Peyer's patch (tissue), 4 donors: Measurements from ENCODE around the gene TFCP2. TPM values are rescaled to one million over a fixed set of nuclear protein-coding genes. Genes with fewer than 3 reads are reported as not detected.

Experiments used
- DNase-seq, 3 donors: peaks; one replicate each; pipeline ENCODE4 v3.0.0-alpha.2; 2017 to 2019
- H3K27ac ChIP-seq, 4 donors: fragments of 200-600 bp; sonication (generic); one replicate each; pipeline ENCODE4 v1.5.1; 2016 to 2019
- H3K27me3 ChIP-seq, 2 donors: fragments of 200-600 bp; sonication (generic); one replicate each; pipeline ENCODE4 v1.5.1; 2019
- H3K36me3 ChIP-seq, 3 donors: fragments of 200-600 bp; sonication (generic); one replicate each; pipeline ENCODE4 v1.5.1; 2016 to 2019
- H3K4me1 ChIP-seq, 4 donors: fragments of 200-600 bp; sonication (generic); one replicate each; pipeline ENCODE4 v1.5.1; 2016 to 2019
- H3K4me3 ChIP-seq, 4 donors: fragments of 200-600 bp; sonication (generic); 1 replicate in 3 of 4; 2 replicates in 1 of 4; pipeline ENCODE4 v1.5.1; 2016 to 2019; ENCODE audit warnings: mild to moderate bottlenecking in 1 of 4
- H3K9me3 ChIP-seq, 4 donors: fragments of 200-600 bp; sonication (generic); one replicate each; pipeline ENCODE4 v1.5.1; 2016 to 2019; ENCODE audit warnings: mild to moderate bottlenecking in 1 of 4
- POLR2A ChIP-seq, 2 donors: fragments of 450-650 bp; IDR thresholded peaks; one replicate each; pipeline ENCODE4 v1.5.1; 2017; ENCODE audit warnings: antibody characterized with exemption in 2 of 2, mild to moderate bottlenecking in 2 of 2, moderate library complexity in 2 of 2
- total RNA-seq, 4 donors: library from RNA; depleted of rRNA; stranded (reverse); fragments of >200 nt; gene quantifications; one replicate each; pipeline ENCODE4 v1.1.0, GENCODE V29; 2016
- TF ChIP-seq, protein P1 (sequence below), 6 experiments: fragments of 450-650 bp in 4 of 6; fragments of 200-600 bp in 2 of 6; sonication (generic) in 1 of 6; IDR thresholded peaks; one replicate each; pipeline ENCODE4 v1.5.1; 2017 to 2019; ENCODE audit warnings: antibody characterized with exemption in 6 of 6, mild to moderate bottlenecking in 3 of 6, moderate library complexity in 1 of 6

TFCP2 gene
- total RNA-seq, 4 donors from 2014 or later, result 14.9 to 35.5 (median 19.4) TPM

DNA sequence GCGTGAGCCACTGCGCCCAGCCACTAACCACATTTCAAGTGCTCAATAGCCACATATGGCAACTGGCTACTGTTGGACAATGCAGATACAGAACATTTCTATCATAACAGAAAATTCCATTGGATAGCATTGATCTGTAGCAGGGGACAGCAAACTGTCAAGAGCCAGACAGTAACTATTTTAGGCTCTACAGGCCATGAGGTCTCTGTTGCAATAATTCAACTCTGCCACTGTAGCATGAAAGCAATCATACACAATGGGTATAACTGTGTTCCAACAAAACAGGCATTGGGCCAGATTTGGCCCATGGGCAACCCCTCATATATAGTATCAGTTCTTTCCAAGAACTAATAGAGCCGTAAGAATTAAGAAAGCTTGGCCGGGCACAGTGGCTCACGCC, 97.5 kb downstream of the TFCP2 start:
- H3K27ac ChIP-seq, result no peak overlapping the region
- DNase-seq, result no peak
- peaks cover 0 to 37% (median 0%) of the 10 kb centered on the region in 3 donors for H3K36me3 ChIP-seq
- H3K4me1 ChIP-seq, result peaks cover 0 to 9% (median 0%) of the 10 kb centered on the region in 4 donors
- TF ChIP-seq, protein P1, sequence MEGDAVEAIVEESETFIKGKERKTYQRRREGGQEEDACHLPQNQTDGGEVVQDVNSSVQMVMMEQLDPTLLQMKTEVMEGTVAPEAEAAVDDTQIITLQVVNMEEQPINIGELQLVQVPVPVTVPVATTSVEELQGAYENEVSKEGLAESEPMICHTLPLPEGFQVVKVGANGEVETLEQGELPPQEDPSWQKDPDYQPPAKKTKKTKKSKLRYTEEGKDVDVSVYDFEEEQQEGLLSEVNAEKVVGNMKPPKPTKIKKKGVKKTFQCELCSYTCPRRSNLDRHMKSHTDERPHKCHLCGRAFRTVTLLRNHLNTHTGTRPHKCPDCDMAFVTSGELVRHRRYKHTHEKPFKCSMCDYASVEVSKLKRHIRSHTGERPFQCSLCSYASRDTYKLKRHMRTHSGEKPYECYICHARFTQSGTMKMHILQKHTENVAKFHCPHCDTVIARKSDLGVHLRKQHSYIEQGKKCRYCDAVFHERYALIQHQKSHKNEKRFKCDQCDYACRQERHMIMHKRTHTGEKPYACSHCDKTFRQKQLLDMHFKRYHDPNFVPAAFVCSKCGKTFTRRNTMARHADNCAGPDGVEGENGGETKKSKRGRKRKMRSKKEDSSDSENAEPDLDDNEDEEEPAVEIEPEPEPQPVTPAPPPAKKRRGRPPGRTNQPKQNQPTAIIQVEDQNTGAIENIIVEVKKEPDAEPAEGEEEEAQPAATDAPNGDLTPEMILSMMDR (IDR thresholded peaks at IDR 0.05), result no peak
- no peak for TF ChIP-seq POLR2A (IDR thresholded peaks at IDR 0.05)
- H3K9me3 ChIP-seq, result no peaks in the 10 kb centered on the region
- no peak overlapping the region for H3K4me3 ChIP-seq
- H3K27me3 ChIP-seq, result no peaks in the 10 kb centered on the region

DNA sequence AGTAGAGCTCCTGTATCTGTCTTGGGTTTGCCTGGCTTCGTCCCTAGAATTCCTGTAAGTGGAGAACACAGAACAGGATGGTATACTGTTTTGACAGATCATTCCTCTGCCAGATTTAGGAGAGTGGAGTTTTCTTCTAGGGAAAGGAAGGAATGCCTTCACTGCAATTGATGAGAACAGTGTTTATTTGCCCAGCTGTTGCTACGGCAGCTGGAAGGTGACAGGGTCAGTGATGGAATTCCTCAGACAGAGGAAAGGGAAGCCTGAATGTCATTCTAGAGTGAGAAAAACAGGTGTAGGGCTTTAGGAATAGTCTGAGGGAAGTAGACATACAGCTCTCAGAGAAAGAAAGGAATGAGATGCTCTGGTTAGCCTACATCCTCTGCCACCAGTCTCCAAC, 101.3 kb downstream of the TFCP2 start:
- peaks cover 0 to 8% (median 0%) of the 10 kb centered on the region in 4 donors for H3K4me1 ChIP-seq
- no peak overlapping the region for H3K4me3 ChIP-seq
- no peak for DNase-seq
- H3K9me3 ChIP-seq, result no peaks in the 10 kb centered on the region
- H3K27me3 ChIP-seq, result no peaks in the 10 kb centered on the region
- H3K27ac ChIP-seq, result peak overlapping the region in 1 of 4 donors; percentile 2
- H3K36me3 ChIP-seq, result peaks cover 0 to 69% (median 0%) of the 10 kb centered on the region in 3 donors
- no peak for TF ChIP-seq POLR2A (IDR thresholded peaks at IDR 0.05)

DNA sequence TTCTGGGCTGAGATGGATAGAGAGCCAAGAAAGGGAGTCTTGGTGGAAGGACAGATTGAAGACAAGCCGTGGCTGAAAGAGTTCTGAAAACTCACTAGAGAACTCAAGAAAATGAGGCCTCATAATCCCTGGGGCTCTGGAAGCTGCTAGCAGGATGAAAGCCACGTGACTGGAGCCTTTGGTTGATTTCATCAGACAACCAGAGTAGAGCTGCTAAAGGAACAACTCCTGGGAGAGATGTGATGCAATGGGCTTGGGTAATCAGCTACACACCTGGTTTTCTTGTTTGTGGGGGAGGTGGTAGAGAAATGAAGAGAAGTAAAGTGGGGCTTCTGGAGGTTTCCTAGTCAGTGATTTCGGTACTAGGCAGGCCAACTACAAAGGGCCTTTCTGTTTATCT, 102.9 kb downstream of the TFCP2 start:
- Histone ChIP-seq H3K4me3 (no peak overlapping the region), H3K9me3 (no peaks in the 10 kb centered on the region), H3K4me1 (no peaks in the 10 kb centered on the region), H3K27ac (no peak overlapping the region), H3K27me3 (no peaks in the 10 kb centered on the region), H3K36me3 (peaks cover 0 to 86% (median 0%) of the 10 kb centered on the region in 3 donors)
- TF ChIP-seq, protein P1 (IDR thresholded peaks at IDR 0.05), result no peak
- TF ChIP-seq POLR2A (IDR thresholded peaks at IDR 0.05), result no peak
- no peak for DNase-seq

DNA sequence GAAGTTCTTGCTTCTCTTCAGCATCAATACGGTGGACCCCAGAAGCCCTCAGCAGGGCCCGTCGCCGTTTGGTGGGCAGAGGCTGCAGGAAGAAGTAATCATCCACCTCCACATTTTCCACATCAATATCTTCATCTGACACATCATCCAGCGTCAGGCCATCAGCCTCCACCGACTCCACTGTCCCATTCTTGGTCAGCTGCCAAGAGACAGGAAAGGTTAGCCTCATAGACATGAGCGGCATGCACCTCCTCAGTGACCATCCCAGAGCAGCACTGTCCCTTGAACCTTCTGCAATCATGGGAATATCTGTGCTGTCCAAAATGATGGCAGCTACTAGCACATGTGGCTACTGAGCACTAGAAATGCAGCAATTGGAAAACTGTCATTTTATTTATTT, 105.2 kb downstream of the TFCP2 start:
- Histone ChIP-seq H3K36me3 (peaks cover 0 to 92% (median 0%) of the 10 kb centered on the region in 3 donors), H3K27me3 (no peaks in the 10 kb centered on the region), H3K27ac (no peak overlapping the region), H3K4me3 (no peak overlapping the region), H3K4me1 (no peaks in the 10 kb centered on the region), H3K9me3 (no peaks in the 10 kb centered on the region)
- TF ChIP-seq POLR2A (IDR thresholded peaks at IDR 0.05), result no peak
- TF ChIP-seq, protein P1 (IDR thresholded peaks at IDR 0.05), result no peak
- no peak for DNase-seq

DNA sequence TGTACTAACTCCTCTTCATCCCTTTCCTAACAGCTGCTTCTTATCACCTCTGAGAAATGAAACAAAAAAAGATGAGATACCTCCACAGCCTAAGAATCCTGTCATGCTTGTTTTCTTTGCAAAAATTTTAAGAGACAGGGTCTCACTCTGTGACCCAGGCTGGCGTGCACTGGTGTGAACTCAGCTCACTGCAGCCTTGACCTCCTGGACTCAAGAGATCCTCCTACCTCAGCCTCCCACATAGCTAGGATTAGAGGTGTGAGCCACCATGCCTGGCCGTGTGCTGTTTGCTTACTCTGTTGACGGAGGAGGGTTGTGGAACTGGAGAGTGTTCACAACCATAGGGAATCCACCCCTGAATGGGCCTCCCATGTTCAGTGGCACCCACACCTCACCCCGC, 105.7 kb downstream of the TFCP2 start:
- Histone ChIP-seq H3K4me1 (no peaks in the 10 kb centered on the region), H3K27me3 (no peaks in the 10 kb centered on the region), H3K36me3 (peaks cover 0 to 89% (median 0%) of the 10 kb centered on the region in 3 donors), H3K9me3 (no peaks in the 10 kb centered on the region), H3K4me3 (no peak overlapping the region), H3K27ac (no peak overlapping the region)
- no peak for TF ChIP-seq POLR2A (IDR thresholded peaks at IDR 0.05)
- TF ChIP-seq, protein P1 (IDR thresholded peaks at IDR 0.05), result no peak
- DNase-seq, result no peak

DNA sequence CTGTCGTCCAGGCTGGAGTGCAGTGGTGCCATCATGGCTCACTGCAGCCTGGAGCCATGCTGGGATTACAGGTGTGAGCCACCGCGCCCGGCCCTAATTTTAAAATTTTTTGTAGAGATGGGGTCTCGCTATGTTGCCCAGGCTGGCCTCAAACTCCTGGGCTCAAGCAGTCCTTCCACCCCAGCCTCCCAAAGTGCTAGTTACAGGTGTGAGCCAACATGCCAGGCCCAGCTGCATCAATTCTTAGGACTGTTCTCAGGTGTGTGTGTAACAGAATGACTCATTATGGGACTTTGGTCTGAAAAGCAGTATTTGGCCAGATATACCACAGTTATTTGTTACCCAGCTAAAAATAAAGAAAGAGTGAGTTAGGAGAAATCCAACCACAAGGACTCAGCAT, 107.4 kb downstream of the TFCP2 start:
- Histone ChIP-seq H3K36me3 (peaks cover 0 to 73% (median 0%) of the 10 kb centered on the region in 3 donors), H3K27ac (no peak overlapping the region), H3K27me3 (no peaks in the 10 kb centered on the region), H3K9me3 (no peaks in the 10 kb centered on the region), H3K4me1 (no peaks in the 10 kb centered on the region), H3K4me3 (no peak overlapping the region)
- TF ChIP-seq POLR2A (IDR thresholded peaks at IDR 0.05), result no peak
- TF ChIP-seq, protein P1 (IDR thresholded peaks at IDR 0.05), result no peak
- no peak for DNase-seq
